SU-DHL-6 (cell line): ENCODE measurements around the gene CMTM8.

Experiments
- CTCF ChIP-seq: fragments of 200-600 bp; sonication (generic); IDR thresholded peaks from one replicate; pipeline ENCODE4 v1.5.1; 2017; ENCODE audit warnings: antibody characterized with exemption, mild to moderate bottlenecking, low read length, moderate library complexity; ENCODE audit not compliant: insufficient read depth, poor library complexity, severe bottlenecking
- EZH2phosphoT487 ChIP-seq: fragments of 200-600 bp; sonication (generic), shearing (Covaris generic); conservative IDR thresholded peaks from 2 replicates; pipeline ENCODE4 v1.6.1; 2018; ENCODE audit warnings: mild to moderate bottlenecking, antibody characterized with exemption, low read length, moderate library complexity, mixed read lengths

- TF ChIP-seq CTCF = no peak
- TF ChIP-seq EZH2phosphoT487 = no peak
Observed at GRCh38 chr3:32313169-32313568, 74.7 kb downstream of the CMTM8 start.
